ENCODE results near the gene ABCF1. TPM values are rescaled to one million over a fixed set of nuclear protein-coding genes. Genes with fewer than 3 reads are reported as not detected.

Gene ABCF1
- total RNA-seq, 1 experiment from 2014 or later: 101 TPM

- no peak overlapping the region for H3K27ac Mint-ChIP-seq
- DNase-seq (ENCODE audit: low spot score) (no peak), ATAC-seq (no peak)
- H3K4me1 Mint-ChIP-seq: peaks cover 14% of the 10 kb centered on the region
- TF ChIP-seq TP53 (CRISPR knock-in tag; IDR thresholded peaks at IDR 0.05) (no peak), ZNF317 (CRISPR knock-in tag; IDR thresholded peaks at IDR 0.05; ENCODE audit: borderline replicate concordance, low read depth) (no peak), GRHL2 (CRISPR knock-in tag; IDR thresholded peaks at IDR 0.05; ENCODE audit: insufficient replicate concordance, severe bottlenecking) (no peak)
- no peak overlapping the region for H3K4me3 Mint-ChIP-seq
- H3K36me3 Mint-ChIP-seq: peaks cover 59% of the 10 kb centered on the region
- ChIA-PET CTCF (interaction anchor here (0.9 to 1.4 kb wide), 5 partner anchors 8 to 105 kb away, joined by 3 to 6 read pairs (median 5); partner anchors contain the start of genes DHX16, MRPS18B and PPP1R10), POLR2A (no interaction called here)
- no peaks in the 10 kb centered on the region for H3K9me3 Mint-ChIP-seq
- no peaks in the 10 kb centered on the region for H3K27me3 Mint-ChIP-seq (ENCODE audit: low read depth)
These were observed 54.3 kb downstream of the ABCF1 start for GRCh38 chr6:30625511-30625910.

GRCh38 chr6:30626484-30627366, 55.5 kb downstream of the ABCF1 start, which contains the start of gene ATAT1:
ATAT1 (plus strand) TSS chr6:30626874.
- Mint-ChIP-seq H3K27me3 (ENCODE audit: low read depth) (no peaks in the 10 kb centered on the region), H3K9me3 (no peaks in the 10 kb centered on the region), H3K27ac (peak within 1 kb of the TSS; percentile 94), H3K36me3 (peaks cover 64% of the 10 kb centered on the region), H3K4me1 (peaks cover 14% of the 10 kb centered on the region), H3K4me3 (peak within 1 kb of the TSS; percentile 89)
- DNase-seq (ENCODE audit: low spot score) (peak; percentile 88), ATAC-seq (peak; percentile 97)
- POLR2A ChIA-PET: interaction anchor here (1.2 kb wide), 1 partner anchor 12 kb away, joined by 7 read pairs; no protein-coding TSS in a partner anchor
- CTCF ChIA-PET: interaction anchor here (0.6 to 1.4 kb wide), 7 partner anchors 9 to 104 kb away, joined by 3 to 6 read pairs (median 4); partner anchors contain the start of genes DHX16, MRPS18B and PPP1R10
- TF ChIP-seq ZNF263 (CRISPR knock-in tag; IDR thresholded peaks at IDR 0.05; ENCODE audit: low read depth) (no peak), USF1 (CRISPR knock-in tag; IDR thresholded peaks at IDR 0.05) (no peak), ZNF671 (CRISPR knock-in tag; IDR thresholded peaks at IDR 0.05) (0 out of 2 replicates have a peak, but pooled peaks have one; percentile 46), MYBL2 (CRISPR knock-in tag; IDR thresholded peaks at IDR 0.05) (no peak), CDX4 (CRISPR knock-in tag; IDR thresholded peaks at IDR 0.05; ENCODE audit: borderline replicate concordance) (no peak), JUN (CRISPR knock-in tag; IDR thresholded peaks at IDR 0.05) (no peak), E2F5 (CRISPR knock-in tag; IDR thresholded peaks at IDR 0.05) (no peak), ATF1 (CRISPR knock-in tag; IDR thresholded peaks at IDR 0.05) (no peak), E2F4 (CRISPR knock-in tag; IDR thresholded peaks at IDR 0.05; ENCODE audit: borderline replicate concordance, low read depth) (no peak), NFATC4 (CRISPR knock-in tag; IDR thresholded peaks at IDR 0.05) (peak; percentile 81), GABPB1 (CRISPR knock-in tag; IDR thresholded peaks at IDR 0.05) (peak; percentile 61), KAT7 (CRISPR knock-in tag; IDR thresholded peaks at IDR 0.05; ENCODE audit: borderline replicate concordance) (no peak), ZBTB21 (CRISPR knock-in tag; IDR thresholded peaks at IDR 0.05; ENCODE audit: borderline replicate concordance) (no peak; the same call in 1 of the 2 replicates), ZSCAN18 (CRISPR knock-in tag; IDR thresholded peaks at IDR 0.05) (no peak), TEAD1 (CRISPR knock-in tag; IDR thresholded peaks at IDR 0.05) (no peak; the same call in 1 of the 2 replicates), FOXK1 (CRISPR knock-in tag; IDR thresholded peaks at IDR 0.05) (peak; percentile 78), GRHL2 (CRISPR knock-in tag; IDR thresholded peaks at IDR 0.05; ENCODE audit: insufficient replicate concordance, severe bottlenecking) (no peak), FOXP4 (CRISPR knock-in tag; IDR thresholded peaks at IDR 0.05) (peak; percentile 65), ERG (CRISPR knock-in tag; IDR thresholded peaks at IDR 0.05) (peak; percentile 70; the same call in 1 of the 2 replicates), SMAD4 (CRISPR knock-in tag; IDR thresholded peaks at IDR 0.05) (no peak), ETV6 (CRISPR knock-in tag; IDR thresholded peaks at IDR 0.05) (no peak), NFE2L1 (CRISPR knock-in tag; IDR thresholded peaks at IDR 0.05) (peak; percentile 15; the same call in 1 of the 2 replicates), ZNF121 (CRISPR knock-in tag; IDR thresholded peaks at IDR 0.05) (no peak), OVOL2 (CRISPR knock-in tag; IDR thresholded peaks at IDR 0.05; ENCODE audit: borderline replicate concordance) (no peak)
